LNCAP (cell line): ENCODE data around the gene GRB2.

Experiments
- TF ChIP-seq, protein P1 (sequence below): fragments of 450-650 bp; IDR thresholded peaks from 2 replicates; pipeline ENCODE4 v1.5.1; 2017; ENCODE audit warnings: mild to moderate bottlenecking

The GRB2 gene

DNA sequence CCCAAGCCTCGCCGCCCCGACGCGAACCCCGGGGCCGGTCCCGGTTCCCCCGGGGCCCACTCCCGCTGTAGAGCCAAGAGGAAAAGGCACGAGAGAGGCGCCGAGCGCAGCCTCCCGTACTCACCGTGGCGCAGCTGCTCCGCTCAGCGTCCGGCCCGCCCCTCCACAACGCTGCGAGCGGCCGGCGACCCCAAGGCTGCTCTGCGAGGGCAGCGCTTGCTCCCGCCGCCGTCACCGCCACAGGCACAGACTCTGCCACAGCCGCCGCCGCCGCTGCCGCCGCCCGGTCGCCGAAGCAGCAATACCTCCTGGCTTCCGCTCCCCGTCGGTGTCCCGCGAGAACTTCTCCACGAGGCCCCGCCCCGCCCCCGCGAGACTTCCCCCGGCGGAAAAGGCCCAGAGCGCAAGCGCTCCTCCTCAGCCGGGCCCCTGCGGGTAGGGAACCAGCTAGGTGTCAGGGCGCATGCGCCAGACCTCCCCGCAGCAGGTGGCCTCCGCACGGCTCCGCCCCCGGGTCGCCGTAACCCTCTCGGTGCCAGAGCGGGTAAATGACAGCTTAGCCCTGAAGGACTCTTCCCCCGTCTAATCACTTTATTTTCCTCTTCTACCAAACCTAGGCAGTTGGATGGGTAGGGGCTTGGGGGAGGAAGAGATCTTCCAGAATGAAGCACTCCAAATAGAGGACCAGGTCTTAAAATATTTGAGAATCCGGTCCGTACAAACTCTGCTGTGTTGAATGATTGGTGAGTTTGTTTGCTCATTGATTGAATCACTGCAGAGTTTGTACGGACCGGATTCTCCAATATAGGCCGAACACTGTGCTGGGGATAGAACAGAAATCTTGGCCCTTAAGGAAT, at the start of gene GRB2:
GRB2 (minus strand) TSS at position 314 of the 857 bp plus-strand sequence. CDS start 12,050 bp downstream, outside the sequence.
- TF ChIP-seq, protein P1, sequence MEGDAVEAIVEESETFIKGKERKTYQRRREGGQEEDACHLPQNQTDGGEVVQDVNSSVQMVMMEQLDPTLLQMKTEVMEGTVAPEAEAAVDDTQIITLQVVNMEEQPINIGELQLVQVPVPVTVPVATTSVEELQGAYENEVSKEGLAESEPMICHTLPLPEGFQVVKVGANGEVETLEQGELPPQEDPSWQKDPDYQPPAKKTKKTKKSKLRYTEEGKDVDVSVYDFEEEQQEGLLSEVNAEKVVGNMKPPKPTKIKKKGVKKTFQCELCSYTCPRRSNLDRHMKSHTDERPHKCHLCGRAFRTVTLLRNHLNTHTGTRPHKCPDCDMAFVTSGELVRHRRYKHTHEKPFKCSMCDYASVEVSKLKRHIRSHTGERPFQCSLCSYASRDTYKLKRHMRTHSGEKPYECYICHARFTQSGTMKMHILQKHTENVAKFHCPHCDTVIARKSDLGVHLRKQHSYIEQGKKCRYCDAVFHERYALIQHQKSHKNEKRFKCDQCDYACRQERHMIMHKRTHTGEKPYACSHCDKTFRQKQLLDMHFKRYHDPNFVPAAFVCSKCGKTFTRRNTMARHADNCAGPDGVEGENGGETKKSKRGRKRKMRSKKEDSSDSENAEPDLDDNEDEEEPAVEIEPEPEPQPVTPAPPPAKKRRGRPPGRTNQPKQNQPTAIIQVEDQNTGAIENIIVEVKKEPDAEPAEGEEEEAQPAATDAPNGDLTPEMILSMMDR = no peak

DNA sequence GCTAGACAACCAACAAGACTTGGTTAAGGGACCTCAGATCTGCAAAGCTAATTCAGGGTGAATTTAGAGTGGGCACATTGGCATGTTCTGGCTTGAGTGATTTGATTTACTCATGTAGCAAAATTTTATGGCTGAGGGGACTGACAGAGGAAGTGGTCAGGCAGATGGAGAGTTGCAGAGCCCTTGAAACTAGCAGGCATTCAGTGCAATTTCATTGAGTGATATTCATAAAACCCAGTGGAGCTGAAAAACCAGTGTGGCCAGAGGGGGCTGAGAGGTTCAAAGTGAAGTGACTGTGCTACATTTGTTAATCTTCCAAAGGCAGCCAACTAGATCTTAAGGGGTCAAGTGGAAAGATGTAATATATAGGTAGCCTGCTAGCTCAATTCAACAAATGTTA, 48.7 kb upstream of the GRB2 start:
- TF ChIP-seq, protein P1 = no peak

- TF ChIP-seq, protein P1 = no peak
Measured at GRCh38 chr17:75450270-75450669, 44.8 kb upstream of the GRB2 start.

DNA sequence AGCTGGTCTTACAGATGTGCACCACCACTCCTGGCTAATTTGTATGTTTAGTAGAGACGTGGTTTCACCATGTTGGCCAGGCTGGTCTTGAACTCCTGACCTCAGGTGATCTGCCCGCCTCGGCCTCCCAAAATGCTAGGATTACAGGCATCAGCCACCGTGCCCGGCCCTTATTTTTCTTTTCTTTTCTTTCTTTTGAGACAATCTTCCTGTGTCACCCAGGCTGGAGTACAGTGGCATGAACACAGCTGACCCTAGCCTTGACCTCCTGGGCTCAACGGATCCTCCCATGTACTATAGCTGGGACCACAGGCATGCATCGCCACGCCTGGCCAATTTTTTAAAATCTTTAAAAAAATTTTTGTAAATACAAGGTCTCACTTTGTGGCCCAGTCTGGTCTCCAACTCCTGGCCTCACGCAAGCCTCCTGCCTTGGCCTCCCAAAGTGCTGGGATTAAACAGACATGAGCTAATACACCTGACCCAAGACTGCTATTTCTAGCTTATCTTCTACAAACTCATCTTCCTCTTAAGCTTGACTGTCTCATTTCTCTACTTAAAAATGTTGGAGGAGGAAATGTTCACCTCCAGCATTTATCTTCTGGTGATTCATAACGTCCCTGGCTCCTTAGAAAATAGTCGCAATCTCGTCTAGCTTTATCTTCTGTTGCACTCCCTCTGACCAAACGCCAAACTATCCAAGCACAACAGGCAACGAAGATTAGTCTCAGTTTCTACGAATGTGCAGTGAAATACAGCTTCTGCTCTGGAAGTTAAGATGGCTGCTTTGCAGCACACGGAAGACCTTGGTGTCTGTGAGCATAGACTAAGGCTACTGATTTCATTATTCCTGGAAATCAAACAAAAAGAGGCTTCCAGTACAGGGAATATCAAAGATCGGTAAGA, 42.7 kb upstream of the GRB2 start:
- TF ChIP-seq, protein P1 = no peak

- TF ChIP-seq, protein P1 = no peak
Measured at GRCh38 chr17:75445296-75445695, 39.8 kb upstream of the GRB2 start.

GRCh38 chr17:75442168-75443103, 37.0 kb upstream of the GRB2 start:
- TF ChIP-seq, protein P1 = no peak
